Measurements from ENCODE around the gene CDC42EP4.

DNA sequence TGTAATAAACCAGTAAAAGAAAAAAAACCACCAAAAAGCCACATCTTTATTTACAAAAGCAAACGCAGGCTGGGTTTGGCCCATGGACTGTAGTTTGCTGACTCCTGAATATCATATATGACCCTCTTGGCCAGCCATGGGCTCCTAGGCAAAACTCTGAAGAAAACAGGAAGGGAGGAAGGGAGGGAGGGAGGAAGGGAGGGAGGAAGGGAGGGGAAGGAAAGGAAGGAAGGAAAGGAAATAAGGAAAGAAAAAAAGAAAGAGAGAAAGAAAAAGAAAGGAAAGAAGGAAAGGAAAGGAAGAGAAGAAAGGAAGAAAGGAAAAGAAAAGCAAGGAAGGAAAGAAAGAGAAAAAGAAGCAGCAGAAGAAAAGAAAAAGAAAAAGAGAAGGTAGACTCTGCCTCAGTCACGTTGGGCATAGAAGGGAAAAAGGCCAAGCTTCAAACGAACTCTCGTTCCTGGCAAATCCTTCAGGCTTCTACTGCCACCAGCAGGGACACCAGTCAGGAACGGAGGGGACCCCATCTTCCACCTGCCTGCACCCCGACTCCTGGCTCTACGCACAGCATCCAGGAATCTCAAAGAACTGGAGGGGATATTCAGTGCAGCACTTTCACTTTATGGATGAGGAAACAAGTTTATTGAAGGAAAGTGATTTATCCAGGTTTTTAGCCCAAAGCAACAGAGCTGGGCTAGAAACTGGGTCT, 22.1 kb downstream of the CDC42EP4 start:
- TF ChIP-seq ZNF600 (tag by site-specific recombination; IDR thresholded peaks at IDR 0.05) (no peak), ZNF362 (tag by site-specific recombination; IDR thresholded peaks at IDR 0.05) (no peak), CTCF (tag by site-specific recombination; IDR thresholded peaks at IDR 0.05) (no peak), ZNF16 (tag by site-specific recombination; IDR thresholded peaks at IDR 0.05; ENCODE audit: low read depth) (no peak), MZF1 (tag by site-specific recombination; IDR thresholded peaks at IDR 0.05; ENCODE audit: borderline replicate concordance) (no peak), ZNF837 (tag by site-specific recombination; IDR thresholded peaks at IDR 0.05) (no peak), ZNF274 (IDR thresholded peaks at IDR 0.05; ENCODE audit: low read length) (no peak), ZNF274 (tag by site-specific recombination; IDR thresholded peaks at IDR 0.05; ENCODE audit: borderline replicate concordance) (no peak), ZBTB20 (tag by site-specific recombination; IDR thresholded peaks at IDR 0.05) (no peak)
- TF ChIP-seq, protein P1, sequence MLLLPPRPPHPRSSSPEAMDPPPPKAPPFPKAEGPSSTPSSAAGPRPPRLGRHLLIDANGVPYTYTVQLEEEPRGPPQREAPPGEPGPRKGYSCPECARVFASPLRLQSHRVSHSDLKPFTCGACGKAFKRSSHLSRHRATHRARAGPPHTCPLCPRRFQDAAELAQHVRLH (tag by site-specific recombination; IDR thresholded peaks at IDR 0.05), result no peak
- TF ChIP-seq, protein P2, sequence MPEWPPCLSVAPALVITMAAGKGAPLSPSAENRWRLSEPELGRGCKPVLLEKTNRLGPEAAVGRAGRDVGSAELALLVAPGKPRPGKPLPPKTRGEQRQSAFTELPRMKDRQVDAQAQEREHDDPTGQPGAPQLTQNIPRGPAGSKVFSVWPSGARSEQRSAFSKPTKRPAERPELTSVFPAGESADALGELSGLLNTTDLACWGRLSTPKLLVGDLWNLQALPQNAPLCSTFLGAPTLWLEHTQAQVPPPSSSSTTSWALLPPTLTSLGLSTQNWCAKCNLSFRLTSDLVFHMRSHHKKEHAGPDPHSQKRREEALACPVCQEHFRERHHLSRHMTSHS (tag by site-specific recombination; IDR thresholded peaks at IDR 0.05), result no peak
- TF ChIP-seq, protein P3, sequence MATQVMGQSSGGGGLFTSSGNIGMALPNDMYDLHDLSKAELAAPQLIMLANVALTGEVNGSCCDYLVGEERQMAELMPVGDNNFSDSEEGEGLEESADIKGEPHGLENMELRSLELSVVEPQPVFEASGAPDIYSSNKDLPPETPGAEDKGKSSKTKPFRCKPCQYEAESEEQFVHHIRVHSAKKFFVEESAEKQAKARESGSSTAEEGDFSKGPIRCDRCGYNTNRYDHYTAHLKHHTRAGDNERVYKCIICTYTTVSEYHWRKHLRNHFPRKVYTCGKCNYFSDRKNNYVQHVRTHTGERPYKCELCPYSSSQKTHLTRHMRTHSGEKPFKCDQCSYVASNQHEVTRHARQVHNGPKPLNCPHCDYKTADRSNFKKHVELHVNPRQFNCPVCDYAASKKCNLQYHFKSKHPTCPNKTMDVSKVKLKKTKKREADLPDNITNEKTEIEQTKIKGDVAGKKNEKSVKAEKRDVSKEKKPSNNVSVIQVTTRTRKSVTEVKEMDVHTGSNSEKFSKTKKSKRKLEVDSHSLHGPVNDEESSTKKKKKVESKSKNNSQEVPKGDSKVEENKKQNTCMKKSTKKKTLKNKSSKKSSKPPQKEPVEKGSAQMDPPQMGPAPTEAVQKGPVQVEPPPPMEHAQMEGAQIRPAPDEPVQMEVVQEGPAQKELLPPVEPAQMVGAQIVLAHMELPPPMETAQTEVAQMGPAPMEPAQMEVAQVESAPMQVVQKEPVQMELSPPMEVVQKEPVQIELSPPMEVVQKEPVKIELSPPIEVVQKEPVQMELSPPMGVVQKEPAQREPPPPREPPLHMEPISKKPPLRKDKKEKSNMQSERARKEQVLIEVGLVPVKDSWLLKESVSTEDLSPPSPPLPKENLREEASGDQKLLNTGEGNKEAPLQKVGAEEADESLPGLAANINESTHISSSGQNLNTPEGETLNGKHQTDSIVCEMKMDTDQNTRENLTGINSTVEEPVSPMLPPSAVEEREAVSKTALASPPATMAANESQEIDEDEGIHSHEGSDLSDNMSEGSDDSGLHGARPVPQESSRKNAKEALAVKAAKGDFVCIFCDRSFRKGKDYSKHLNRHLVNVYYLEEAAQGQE (tag by site-specific recombination; IDR thresholded peaks at IDR 0.05), result no peak
- TF ChIP-seq, protein P4, sequence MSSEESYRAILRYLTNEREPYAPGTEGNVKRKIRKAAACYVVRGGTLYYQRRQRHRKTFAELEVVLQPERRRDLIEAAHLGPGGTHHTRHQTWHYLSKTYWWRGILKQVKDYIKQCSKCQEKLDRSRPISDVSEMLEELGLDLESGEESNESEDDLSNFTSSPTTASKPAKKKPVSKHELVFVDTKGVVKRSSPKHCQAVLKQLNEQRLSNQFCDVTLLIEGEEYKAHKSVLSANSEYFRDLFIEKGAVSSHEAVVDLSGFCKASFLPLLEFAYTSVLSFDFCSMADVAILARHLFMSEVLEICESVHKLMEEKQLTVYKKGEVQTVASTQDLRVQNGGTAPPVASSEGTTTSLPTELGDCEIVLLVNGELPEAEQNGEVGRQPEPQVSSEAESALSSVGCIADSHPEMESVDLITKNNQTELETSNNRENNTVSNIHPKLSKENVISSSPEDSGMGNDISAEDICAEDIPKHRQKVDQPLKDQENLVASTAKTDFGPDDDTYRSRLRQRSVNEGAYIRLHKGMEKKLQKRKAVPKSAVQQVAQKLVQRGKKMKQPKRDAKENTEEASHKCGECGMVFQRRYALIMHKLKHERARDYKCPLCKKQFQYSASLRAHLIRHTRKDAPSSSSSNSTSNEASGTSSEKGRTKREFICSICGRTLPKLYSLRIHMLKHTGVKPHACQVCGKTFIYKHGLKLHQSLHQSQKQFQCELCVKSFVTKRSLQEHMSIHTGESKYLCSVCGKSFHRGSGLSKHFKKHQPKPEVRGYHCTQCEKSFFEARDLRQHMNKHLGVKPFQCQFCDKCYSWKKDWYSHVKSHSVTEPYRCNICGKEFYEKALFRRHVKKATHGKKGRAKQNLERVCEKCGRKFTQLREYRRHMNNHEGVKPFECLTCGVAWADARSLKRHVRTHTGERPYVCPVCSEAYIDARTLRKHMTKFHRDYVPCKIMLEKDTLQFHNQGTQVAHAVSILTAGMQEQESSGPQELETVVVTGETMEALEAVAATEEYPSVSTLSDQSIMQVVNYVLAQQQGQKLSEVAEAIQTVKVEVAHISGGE (tag by site-specific recombination; conservative IDR thresholded peaks at IDR 0.05; ENCODE audit: low read depth), result no peak

Measured in HEK293 (cell line).